ENCODE data around the gene LGALSL. TPM values are rescaled to one million over a fixed set of nuclear protein-coding genes. Genes with fewer than 3 reads are reported as not detected.

Gene LGALSL
- polyA plus RNA-seq, 2 of the 4 experiments (the other 2 are of a cell fraction), result 11.0 to 14.1 TPM

DNA sequence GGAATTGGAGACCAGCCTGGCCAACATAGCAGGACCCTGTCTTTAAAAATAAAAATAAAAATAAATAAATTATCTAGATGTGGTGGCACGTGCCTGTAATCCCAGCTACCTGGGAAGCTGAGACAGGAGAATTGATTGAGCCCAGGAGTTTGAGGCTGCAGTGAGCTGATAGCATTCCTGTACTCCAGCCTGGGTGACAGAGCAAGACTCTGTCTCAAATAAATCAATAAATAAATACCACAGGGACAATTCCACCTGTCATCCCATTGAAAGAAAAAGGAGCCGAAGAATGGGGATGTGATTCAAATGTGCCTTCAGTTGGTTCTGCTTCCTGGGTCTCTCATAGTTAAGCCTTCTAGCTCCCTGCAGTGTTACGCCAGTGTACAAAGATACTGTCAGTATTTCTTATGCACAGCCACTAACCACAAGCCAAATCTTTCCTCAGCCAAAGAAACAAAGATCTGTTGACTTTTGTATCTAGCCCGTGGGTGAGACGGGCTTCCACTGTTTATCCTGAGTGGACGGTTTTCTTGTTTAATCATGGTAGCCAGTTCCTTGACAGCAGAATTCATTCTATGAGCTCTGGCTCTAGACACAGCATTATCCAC lies 12.6 kb downstream of the LGALSL start:
- TF ChIP-seq TP53 (CRISPR knock-in tag; IDR thresholded peaks at IDR 0.05) (no peak), JUNB (IDR thresholded peaks at IDR 0.05) (no peak), ZC3H11A (IDR thresholded peaks at IDR 0.05) (no peak), CBX2 (IDR thresholded peaks at IDR 0.05; ENCODE audit: borderline replicate concordance, low read depth) (no peak), NPAS2 (CRISPR knock-in tag; IDR thresholded peaks at IDR 0.05; ENCODE audit: borderline replicate concordance) (no peak)
- TF ChIP-seq, protein P1, sequence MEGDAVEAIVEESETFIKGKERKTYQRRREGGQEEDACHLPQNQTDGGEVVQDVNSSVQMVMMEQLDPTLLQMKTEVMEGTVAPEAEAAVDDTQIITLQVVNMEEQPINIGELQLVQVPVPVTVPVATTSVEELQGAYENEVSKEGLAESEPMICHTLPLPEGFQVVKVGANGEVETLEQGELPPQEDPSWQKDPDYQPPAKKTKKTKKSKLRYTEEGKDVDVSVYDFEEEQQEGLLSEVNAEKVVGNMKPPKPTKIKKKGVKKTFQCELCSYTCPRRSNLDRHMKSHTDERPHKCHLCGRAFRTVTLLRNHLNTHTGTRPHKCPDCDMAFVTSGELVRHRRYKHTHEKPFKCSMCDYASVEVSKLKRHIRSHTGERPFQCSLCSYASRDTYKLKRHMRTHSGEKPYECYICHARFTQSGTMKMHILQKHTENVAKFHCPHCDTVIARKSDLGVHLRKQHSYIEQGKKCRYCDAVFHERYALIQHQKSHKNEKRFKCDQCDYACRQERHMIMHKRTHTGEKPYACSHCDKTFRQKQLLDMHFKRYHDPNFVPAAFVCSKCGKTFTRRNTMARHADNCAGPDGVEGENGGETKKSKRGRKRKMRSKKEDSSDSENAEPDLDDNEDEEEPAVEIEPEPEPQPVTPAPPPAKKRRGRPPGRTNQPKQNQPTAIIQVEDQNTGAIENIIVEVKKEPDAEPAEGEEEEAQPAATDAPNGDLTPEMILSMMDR (IDR thresholded peaks at IDR 0.05), result no peak
- H3K4me1 ChIP-seq, result no peaks in the 10 kb centered on the region
- DNase-seq (ENCODE audit: low read depth in 1 of 2, low spot score in 1 of 2) (no peak), ATAC-seq (no peak), FAIRE-seq (no peak)
- ChIA-PET POLR2A (no interaction called here), CTCF (interaction anchor here (0.7 to 9.0 kb wide), 5 partner anchors 9 to 138 kb away, joined by 3 to 92 read pairs (median 5); no protein-coding TSS in a partner anchor)
- H3K4me3 ChIP-seq, result no peak overlapping the region
- H3K27ac ChIP-seq, result no peak overlapping the region
- H3K9me3 ChIP-seq, result no peaks in the 10 kb centered on the region
- 69% methylated on average over 6 of the region's 6 CpGs for WGBS (ENCODE audit: missing lambda C conversion rate)
- H3K4me2 ChIP-seq, result no peak overlapping the region

DNA sequence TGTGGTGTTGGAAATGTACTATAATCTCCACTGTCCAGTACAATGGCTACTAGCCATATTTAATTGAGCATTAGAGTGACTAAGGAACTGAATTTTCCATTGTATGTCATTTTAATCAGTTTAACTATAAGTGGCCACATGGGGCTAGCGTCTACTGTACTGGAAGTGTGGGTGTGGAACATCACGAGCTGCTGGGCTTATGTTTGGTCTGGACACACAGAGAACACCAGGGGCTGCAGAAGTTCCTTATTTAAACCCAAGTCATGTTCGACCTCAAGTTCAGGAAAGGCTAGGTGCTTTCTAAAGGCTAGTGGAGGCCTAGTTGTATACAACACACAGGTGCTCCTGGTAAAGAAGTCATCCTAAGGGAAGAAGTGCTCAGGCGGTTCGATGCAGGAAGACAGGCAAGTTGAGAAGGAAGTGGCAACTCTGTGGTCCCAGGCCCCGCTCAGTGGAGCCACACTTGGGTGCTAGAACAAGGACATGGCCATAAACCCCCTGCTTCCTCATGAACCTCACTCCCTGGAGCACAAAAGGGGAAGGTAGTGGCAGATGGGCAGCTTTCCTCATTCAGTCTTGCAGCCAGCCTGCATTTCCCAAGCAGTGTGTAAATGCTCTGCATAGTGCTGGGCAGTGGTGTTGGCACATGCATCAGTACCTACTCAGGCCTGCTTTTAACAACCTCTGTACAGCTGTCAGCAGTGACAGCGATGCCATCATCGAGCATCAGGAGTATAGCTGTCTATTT lies 13.3 kb downstream of the LGALSL start:
- POLR2A ChIA-PET, result no interaction called here
- 72% methylated on average over 8 of the region's 8 CpGs for WGBS (ENCODE audit: missing lambda C conversion rate)
- no peak for FAIRE-seq

DNA sequence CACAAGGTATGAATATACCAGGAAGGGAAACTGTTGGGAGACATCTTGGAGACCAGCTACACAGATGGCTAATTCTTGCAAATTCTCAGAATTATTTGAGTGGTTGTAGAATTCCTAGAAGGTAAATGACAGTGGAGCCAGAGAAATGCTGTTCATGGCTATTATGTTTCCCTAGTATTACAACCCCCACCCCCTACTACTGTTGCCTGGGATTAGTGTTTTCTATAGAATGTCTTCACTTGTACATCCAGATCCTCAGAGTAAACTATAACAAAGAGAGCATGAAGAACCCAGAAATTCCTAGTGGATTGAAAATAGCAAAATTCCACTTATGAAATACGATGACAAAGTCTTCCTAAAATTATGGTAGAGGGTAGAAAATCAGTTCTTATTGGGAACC lies 15.3 kb downstream of the LGALSL start:
- H3K9me3 ChIP-seq, result no peaks in the 10 kb centered on the region
- POLR2A ChIA-PET, result no interaction called here
- H3K4me2 ChIP-seq, result no peak overlapping the region
- CTCF ChIA-PET, result interaction anchor here (1.1 to 9.0 kb wide), 3 partner anchors 11 to 420 kb away, joined by 3 to 92 read pairs (median 4); no protein-coding TSS in a partner anchor
- DNase-seq (ENCODE audit: low read depth in 1 of 2, low spot score in 1 of 2) (no peak), FAIRE-seq (no peak), ATAC-seq (no peak)
- 20% methylated on average over 1 of the region's 1 CpG for WGBS (ENCODE audit: missing lambda C conversion rate)
- no peak overlapping the region for H3K27ac ChIP-seq
- no peaks in the 10 kb centered on the region for H3K4me1 ChIP-seq
- no peak overlapping the region for H3K4me3 ChIP-seq
- TF ChIP-seq, protein P2, sequence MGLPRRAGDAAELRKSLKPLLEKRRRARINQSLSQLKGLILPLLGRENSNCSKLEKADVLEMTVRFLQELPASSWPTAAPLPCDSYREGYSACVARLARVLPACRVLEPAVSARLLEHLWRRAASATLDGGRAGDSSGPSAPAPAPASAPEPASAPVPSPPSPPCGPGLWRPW (IDR thresholded peaks at IDR 0.05), result no peak
- TF ChIP-seq MAFK (IDR thresholded peaks at IDR 0.05; ENCODE audit: partially characterized antibody), result no peak
- TF ChIP-seq HEYL (CRISPR knock-in tag; IDR thresholded peaks at IDR 0.05), result no peak
- no peak for TF ChIP-seq ZC3H11A (IDR thresholded peaks at IDR 0.05)
- TF ChIP-seq EP300 (IDR thresholded peaks at IDR 0.05), result no peak
- no peak for TF ChIP-seq ZNF302 (CRISPR knock-in tag; IDR thresholded peaks at IDR 0.05)
- TF ChIP-seq, protein P1 (IDR thresholded peaks at IDR 0.05), result no peak
- no peak for TF ChIP-seq RCOR1 (IDR thresholded peaks at IDR 0.05; ENCODE audit: low read depth, low read length)
- no peak for TF ChIP-seq GATA3 (IDR thresholded peaks at IDR 0.05; ENCODE audit: borderline replicate concordance)
- no peak for TF ChIP-seq EHF (CRISPR knock-in tag; IDR thresholded peaks at IDR 0.05)
- no peak for TF ChIP-seq POLR2A (IDR thresholded peaks at IDR 0.05; ENCODE audit: low read length)
- no peak for TF ChIP-seq BHLHE40 (IDR thresholded peaks at IDR 0.05; ENCODE audit: low read depth, low read length)
- no peak for TF ChIP-seq RNF2 (IDR thresholded peaks at IDR 0.05; ENCODE audit: borderline replicate concordance, low read depth)

More for the DNA sequence above, 13.3 kb downstream of the LGALSL start:
- H3K4me2 ChIP-seq, result no peak overlapping the region
- peak in 1 of 2 experiments; percentile 51; a peak in 1 of 6 replicates for ATAC-seq
- no peaks in the 10 kb centered on the region for H3K4me1 ChIP-seq
- TF ChIP-seq, protein P3, sequence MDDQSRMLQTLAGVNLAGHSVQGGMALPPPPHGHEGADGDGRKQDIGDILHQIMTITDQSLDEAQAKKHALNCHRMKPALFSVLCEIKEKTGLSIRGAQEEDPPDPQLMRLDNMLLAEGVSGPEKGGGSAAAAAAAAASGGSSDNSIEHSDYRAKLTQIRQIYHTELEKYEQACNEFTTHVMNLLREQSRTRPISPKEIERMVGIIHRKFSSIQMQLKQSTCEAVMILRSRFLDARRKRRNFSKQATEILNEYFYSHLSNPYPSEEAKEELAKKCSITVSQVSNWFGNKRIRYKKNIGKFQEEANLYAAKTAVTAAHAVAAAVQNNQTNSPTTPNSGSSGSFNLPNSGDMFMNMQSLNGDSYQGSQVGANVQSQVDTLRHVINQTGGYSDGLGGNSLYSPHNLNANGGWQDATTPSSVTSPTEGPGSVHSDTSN (IDR thresholded peaks at IDR 0.05), result no peak
- TF ChIP-seq KDM1A (IDR thresholded peaks at IDR 0.05; ENCODE audit: low read depth) (no peak), EP300 (IDR thresholded peaks at IDR 0.05) (no peak), JUNB (IDR thresholded peaks at IDR 0.05) (no peak), TFCP2L1 (CRISPR knock-in tag; IDR thresholded peaks at IDR 0.05) (no peak), GATA3 (IDR thresholded peaks at IDR 0.05; ENCODE audit: borderline replicate concordance) (no peak), MYC (IDR thresholded peaks at IDR 0.05; ENCODE audit: borderline replicate concordance, low read length) (no peak), SMC3 (IDR thresholded peaks at IDR 0.05) (no peak), JUN (IDR thresholded peaks at IDR 0.05) (no peak), CHD4 (IDR thresholded peaks at IDR 0.05; ENCODE audit: borderline replicate concordance) (no peak), RFX5 (IDR thresholded peaks at IDR 0.05) (no peak), HOXB5 (CRISPR knock-in tag; IDR thresholded peaks at IDR 0.05) (no peak), POLR2A (IDR thresholded peaks at IDR 0.05; ENCODE audit: low read length) (no peak), EHMT2 (IDR thresholded peaks at IDR 0.05; ENCODE audit: low read depth) (no peak), ZFP36 (IDR thresholded peaks at IDR 0.05; ENCODE audit: borderline replicate concordance, partially characterized antibody) (no peak), HOXB13 (CRISPR knock-in tag; IDR thresholded peaks at IDR 0.05; ENCODE audit: low read depth) (no peak), CBX8 (IDR thresholded peaks at IDR 0.05) (no peak), HEYL (CRISPR knock-in tag; IDR thresholded peaks at IDR 0.05) (no peak)
- TF ChIP-seq, protein P4, sequence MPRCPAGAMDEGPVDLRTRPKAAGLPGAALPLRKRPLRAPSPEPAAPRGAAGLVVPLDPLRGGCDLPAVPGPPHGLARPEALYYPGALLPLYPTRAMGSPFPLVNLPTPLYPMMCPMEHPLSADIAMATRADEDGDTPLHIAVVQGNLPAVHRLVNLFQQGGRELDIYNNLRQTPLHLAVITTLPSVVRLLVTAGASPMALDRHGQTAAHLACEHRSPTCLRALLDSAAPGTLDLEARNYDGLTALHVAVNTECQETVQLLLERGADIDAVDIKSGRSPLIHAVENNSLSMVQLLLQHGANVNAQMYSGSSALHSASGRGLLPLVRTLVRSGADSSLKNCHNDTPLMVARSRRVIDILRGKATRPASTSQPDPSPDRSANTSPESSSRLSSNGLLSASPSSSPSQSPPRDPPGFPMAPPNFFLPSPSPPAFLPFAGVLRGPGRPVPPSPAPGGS (IDR thresholded peaks at IDR 0.05), result no peak
- H3K9me3 ChIP-seq, result no peaks in the 10 kb centered on the region
- DNase-seq (ENCODE audit: low read depth in 1 of 2, low spot score in 1 of 2), result no peak
- H3K4me3 ChIP-seq, result no peak overlapping the region
- CTCF ChIA-PET, result interaction anchor here (0.7 to 9.0 kb wide), 6 partner anchors 10 to 139 kb away, joined by 3 to 92 read pairs (median 5); no protein-coding TSS in a partner anchor
- H3K27ac ChIP-seq, result no peak overlapping the region

All from A549 (cell line).